Transverse colon (tissue), 4 donors: ENCODE measurements around the gene FRY. TPM values are rescaled to one million over a fixed set of nuclear protein-coding genes. Genes with fewer than 3 reads are reported as not detected.

ENCODE experiments used
- DNase-seq: peaks from one replicate; pipeline ENCODE4 v3.0.0-alpha.2; 2019
- H3K27ac ChIP-seq, 4 donors: fragments of 200-600 bp; sonication (generic); 2 replicates each; pipeline ENCODE4 v1.5.1; 2016 to 2018; ENCODE audit warnings: inconsistent platforms in 4 of 4
- H3K27me3 ChIP-seq: fragments of 200-600 bp; sonication (generic); 2 replicates; pipeline ENCODE4 v1.5.1; 2017; ENCODE audit warnings: inconsistent platforms
- H3K36me3 ChIP-seq, 4 donors: fragments of 200-600 bp; sonication (generic); 2 replicates each; pipeline ENCODE4 v1.5.1; 2017 to 2019; ENCODE audit warnings: inconsistent platforms in 4 of 4
- H3K4me1 ChIP-seq, 4 donors: fragments of 200-600 bp; sonication (generic); 2 replicates each; pipeline ENCODE4 v1.5.1; 2017 to 2020; ENCODE audit warnings: inconsistent platforms in 4 of 4
- H3K4me3 ChIP-seq, 4 donors: fragments of 200-600 bp; sonication (generic); 1 replicate in 1 of 4; 2 replicates in 3 of 4; pipeline versions ENCODE4 v1.5.1 to v1.6.1; 2017 to 2019; ENCODE audit warnings: inconsistent platforms in 4 of 4
- H3K9me3 ChIP-seq, 2 donors: fragments of 200-600 bp; sonication (generic); 2 replicates each; pipeline ENCODE4 v1.5.1; 2017 to 2019; ENCODE audit warnings: inconsistent platforms in 2 of 2
- EP300 ChIP-seq: sonication (generic); formaldehyde crosslinking; IDR thresholded peaks from one replicate; pipeline ENCODE4 v1.6.1; 2017; ENCODE audit warnings: antibody characterized with exemption, low read depth
- POLR2A ChIP-seq: fragments of 450-650 bp; IDR thresholded peaks from one replicate; pipeline ENCODE4 v1.6.1; 2016; ENCODE audit warnings: antibody characterized with exemption, mild to moderate bottlenecking, moderate library complexity
- POLR2AphosphoS5 ChIP-seq, 3 donors: sonication (generic); formaldehyde crosslinking; IDR thresholded peaks; one replicate each; pipeline ENCODE4 v1.6.1; 2016; ENCODE audit warnings: antibody characterized with exemption in 3 of 3
- WGBS, 2 donors: methylation state at CpG; one replicate each; pipeline ENCODE4 v1.1.5; 2018; ENCODE audit warnings: low coverage in 1 of 2; 5-methylcytosine and 5-hydroxymethylcytosine counted together
- in situ Hi-C, 4 donors: fragments of 200-750 bp; cut with MboI; loops; one replicate each; pipeline versions ENCODE4 v1.15.0 to v1.15.1; 2017; ENCODE audit warnings: low sequenced_read_pairs in 3 of 4, low pct_ligation_motif_present in 1 of 4, low pct_unique_long_range_greater_than_20kb in 1 of 4
- intact Hi-C: fragments of 100-400 bp; cut with DNase I; formaldehyde crosslinking; loops from one replicate; pipeline ENCODE4 v1.15.1; 2023; ENCODE audit warnings: low total_unique reads
- total RNA-seq, 4 donors: library from RNA; depleted of rRNA; stranded (reverse); fragments of >200 nt; gene quantifications; one replicate each; pipeline ENCODE4 v1.1.0, GENCODE V29; 2016
- TF ChIP-seq, protein P1 (sequence below), 5 experiments: fragments of 200-600 bp in 3 of 5; fragments of 450-650 bp in 2 of 5; sonication (generic) in 3 of 5; IDR thresholded peaks; 1 replicate in 2 of 5; 2 replicates in 3 of 5; pipeline ENCODE4 v1.5.1; 2016 to 2017; ENCODE audit warnings: antibody characterized with exemption in 5 of 5, inconsistent platforms in 3 of 5, mild to moderate bottlenecking in 2 of 5, moderate library complexity in 1 of 5

The FRY gene
- total RNA-seq, 4 donors from 2014 or later: 6.7 to 42.6 (median 12.4) TPM

DNA sequence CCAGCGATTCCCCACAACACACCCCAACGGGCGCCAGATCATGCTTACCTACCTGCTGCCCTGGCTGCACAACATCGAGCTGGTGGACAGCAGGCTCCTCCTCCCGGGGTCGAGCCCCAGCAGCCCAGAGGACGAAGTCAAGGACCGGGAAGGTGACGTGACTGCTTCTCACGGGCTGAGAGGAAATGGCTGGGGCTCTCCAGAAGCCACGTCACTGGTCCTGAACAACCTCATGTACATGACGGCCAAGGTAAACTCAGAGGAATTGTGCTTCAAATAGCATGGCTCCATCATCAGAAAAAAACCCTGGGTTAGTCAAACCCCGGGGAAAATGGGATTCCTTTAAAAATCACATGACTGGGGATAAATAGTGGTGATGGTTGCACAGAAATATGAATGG lies 177.3 kb downstream of the FRY start:
- WGBS, 2 donors: 93% methylated on average over 13 of the region's 13 CpGs; no CpG with 5 or more reads in 1 of the 2 donors
- DNase-seq: no peak
- Histone ChIP-seq H3K4me3 (no peak overlapping the region), H3K4me1 (peaks cover 0 to 14% (median 8%) of the 10 kb centered on the region in 4 donors), H3K27ac (no peak overlapping the region), H3K36me3 (no peaks in the 10 kb centered on the region), H3K27me3 (no peaks in the 10 kb centered on the region), H3K9me3 (no peaks in the 10 kb centered on the region)
- intact Hi-C loops: no loop called here
- TF ChIP-seq, protein P1, sequence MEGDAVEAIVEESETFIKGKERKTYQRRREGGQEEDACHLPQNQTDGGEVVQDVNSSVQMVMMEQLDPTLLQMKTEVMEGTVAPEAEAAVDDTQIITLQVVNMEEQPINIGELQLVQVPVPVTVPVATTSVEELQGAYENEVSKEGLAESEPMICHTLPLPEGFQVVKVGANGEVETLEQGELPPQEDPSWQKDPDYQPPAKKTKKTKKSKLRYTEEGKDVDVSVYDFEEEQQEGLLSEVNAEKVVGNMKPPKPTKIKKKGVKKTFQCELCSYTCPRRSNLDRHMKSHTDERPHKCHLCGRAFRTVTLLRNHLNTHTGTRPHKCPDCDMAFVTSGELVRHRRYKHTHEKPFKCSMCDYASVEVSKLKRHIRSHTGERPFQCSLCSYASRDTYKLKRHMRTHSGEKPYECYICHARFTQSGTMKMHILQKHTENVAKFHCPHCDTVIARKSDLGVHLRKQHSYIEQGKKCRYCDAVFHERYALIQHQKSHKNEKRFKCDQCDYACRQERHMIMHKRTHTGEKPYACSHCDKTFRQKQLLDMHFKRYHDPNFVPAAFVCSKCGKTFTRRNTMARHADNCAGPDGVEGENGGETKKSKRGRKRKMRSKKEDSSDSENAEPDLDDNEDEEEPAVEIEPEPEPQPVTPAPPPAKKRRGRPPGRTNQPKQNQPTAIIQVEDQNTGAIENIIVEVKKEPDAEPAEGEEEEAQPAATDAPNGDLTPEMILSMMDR (IDR thresholded peaks at IDR 0.05): no peak
- TF ChIP-seq POLR2AphosphoS5 (IDR thresholded peaks at IDR 0.05): no peak
- no peak for TF ChIP-seq POLR2A
- TF ChIP-seq EP300: no peak
- in situ Hi-C loops: no loop called here

DNA sequence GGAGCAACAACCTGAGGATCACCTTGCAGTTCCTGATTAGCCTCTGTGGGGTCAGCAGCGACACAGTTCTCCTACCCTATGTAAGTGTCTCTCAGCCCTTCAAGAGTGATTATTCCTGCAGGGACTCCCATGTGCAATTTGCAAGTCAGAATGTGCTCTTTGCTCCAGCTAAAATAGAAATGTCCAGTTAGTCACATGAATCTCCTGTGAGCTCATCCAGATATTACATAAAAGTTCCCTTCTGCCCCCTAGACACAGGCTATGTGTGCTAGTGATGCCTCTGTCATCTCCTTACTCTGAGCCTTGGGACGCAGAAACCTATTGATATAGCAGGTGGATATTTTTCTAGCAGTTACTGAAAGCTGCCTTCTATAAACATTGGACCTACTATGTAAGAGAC lies 178.1 kb downstream of the FRY start:
- in situ Hi-C loops: no loop called here
- no peaks in the 10 kb centered on the region for H3K36me3 ChIP-seq

DNA sequence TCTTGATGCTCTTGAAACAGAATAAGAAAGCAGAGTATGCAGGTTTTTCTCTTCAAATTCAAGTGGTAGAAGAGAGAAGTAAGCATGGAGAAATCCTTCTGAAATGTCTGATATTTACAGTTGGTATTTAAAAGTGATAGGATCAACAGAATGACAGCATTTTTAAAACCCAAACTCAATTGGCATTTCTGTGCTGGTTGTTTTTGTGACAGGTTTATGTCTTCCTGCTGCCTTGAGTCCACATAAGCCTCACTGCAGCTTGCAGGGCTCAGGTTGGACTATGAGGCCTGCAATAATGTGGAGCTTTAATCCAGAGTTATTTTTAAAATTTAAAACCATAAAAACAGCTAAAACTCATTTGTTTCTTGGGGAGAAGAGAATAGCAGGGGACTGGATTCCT lies 178.5 kb downstream of the FRY start:
- H3K27me3 ChIP-seq: no peaks in the 10 kb centered on the region
- H3K4me1 ChIP-seq: peaks cover 0 to 14% (median 8%) of the 10 kb centered on the region in 4 donors
- no peaks in the 10 kb centered on the region for H3K9me3 ChIP-seq
- H3K36me3 ChIP-seq: no peaks in the 10 kb centered on the region
- H3K27ac ChIP-seq: peak overlapping the region in 1 of 4 donors; percentile 10
- intact Hi-C loops (no loop called here), in situ Hi-C loops (no loop called here)
- DNase-seq: no peak
- no peak overlapping the region for H3K4me3 ChIP-seq
- TF ChIP-seq POLR2A: no peak
- no peak for TF ChIP-seq POLR2AphosphoS5 (IDR thresholded peaks at IDR 0.05)
- TF ChIP-seq EP300: no peak
- TF ChIP-seq, protein P1 (IDR thresholded peaks at IDR 0.05): no peak

More for the DNA sequence above, 178.1 kb downstream of the FRY start:
- H3K4me1 ChIP-seq: peaks cover 0 to 14% (median 8%) of the 10 kb centered on the region in 4 donors
- TF ChIP-seq EP300 (no peak), POLR2A (no peak), POLR2AphosphoS5 (IDR thresholded peaks at IDR 0.05) (no peak)
- TF ChIP-seq, protein P1 (IDR thresholded peaks at IDR 0.05): no peak
- 77 to 83% methylated on average over 2 of the region's 2 CpGs for WGBS, 2 donors
- H3K27ac ChIP-seq: peak overlapping the region in 1 of 4 donors; percentile 10
- H3K27me3 ChIP-seq: no peaks in the 10 kb centered on the region
- no peak for DNase-seq
- intact Hi-C loops: no loop called here
- H3K4me3 ChIP-seq: no peak overlapping the region
- H3K9me3 ChIP-seq: no peaks in the 10 kb centered on the region

DNA sequence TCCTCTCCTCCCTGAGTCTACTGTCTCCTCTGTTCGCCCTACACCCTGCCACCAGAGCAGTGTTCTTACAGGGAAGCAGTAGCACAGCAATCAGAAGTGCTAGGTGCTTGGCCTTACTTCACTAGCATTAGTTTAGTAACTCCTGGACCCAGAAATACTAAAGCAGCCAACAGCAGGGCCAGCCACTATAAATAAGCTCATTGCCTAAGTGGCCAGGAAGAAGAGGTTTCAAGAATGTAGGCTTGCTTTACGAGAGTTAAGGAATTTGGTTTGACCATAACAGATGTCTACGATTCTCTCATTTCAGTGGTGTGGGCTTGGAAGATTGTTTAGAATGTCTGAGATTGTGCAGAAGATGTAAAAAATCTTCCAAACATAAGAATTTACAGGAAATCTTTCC lies 180.2 kb downstream of the FRY start:
- peaks cover 0 to 6% (median 1%) of the 10 kb centered on the region in 4 donors for H3K4me1 ChIP-seq
- no peaks in the 10 kb centered on the region for H3K36me3 ChIP-seq
- H3K9me3 ChIP-seq: no peaks in the 10 kb centered on the region
- H3K4me3 ChIP-seq: no peak overlapping the region
- H3K27ac ChIP-seq: peak overlapping the region in 3 of 4 donors; percentile 54 to 73 (median 65)
- no peak for DNase-seq
- H3K27me3 ChIP-seq: no peaks in the 10 kb centered on the region
- in situ Hi-C loops: no loop called here
- WGBS, 2 donors: 66 to 68% methylated on average over 3 of the region's 3 CpGs
- intact Hi-C loops: no loop called here
- peak in 2 of 3 donors; percentile 40 to 47 for TF ChIP-seq POLR2AphosphoS5 (IDR thresholded peaks at IDR 0.05)
- TF ChIP-seq EP300: no peak
- TF ChIP-seq, protein P1 (IDR thresholded peaks at IDR 0.05): no peak
